ENCODE measurements around the gene DCTN4.

GRCh38 chr5:150771034-150771795, 12.4 kb upstream of the DCTN4 start:
- TF ChIP-seq, protein P1, sequence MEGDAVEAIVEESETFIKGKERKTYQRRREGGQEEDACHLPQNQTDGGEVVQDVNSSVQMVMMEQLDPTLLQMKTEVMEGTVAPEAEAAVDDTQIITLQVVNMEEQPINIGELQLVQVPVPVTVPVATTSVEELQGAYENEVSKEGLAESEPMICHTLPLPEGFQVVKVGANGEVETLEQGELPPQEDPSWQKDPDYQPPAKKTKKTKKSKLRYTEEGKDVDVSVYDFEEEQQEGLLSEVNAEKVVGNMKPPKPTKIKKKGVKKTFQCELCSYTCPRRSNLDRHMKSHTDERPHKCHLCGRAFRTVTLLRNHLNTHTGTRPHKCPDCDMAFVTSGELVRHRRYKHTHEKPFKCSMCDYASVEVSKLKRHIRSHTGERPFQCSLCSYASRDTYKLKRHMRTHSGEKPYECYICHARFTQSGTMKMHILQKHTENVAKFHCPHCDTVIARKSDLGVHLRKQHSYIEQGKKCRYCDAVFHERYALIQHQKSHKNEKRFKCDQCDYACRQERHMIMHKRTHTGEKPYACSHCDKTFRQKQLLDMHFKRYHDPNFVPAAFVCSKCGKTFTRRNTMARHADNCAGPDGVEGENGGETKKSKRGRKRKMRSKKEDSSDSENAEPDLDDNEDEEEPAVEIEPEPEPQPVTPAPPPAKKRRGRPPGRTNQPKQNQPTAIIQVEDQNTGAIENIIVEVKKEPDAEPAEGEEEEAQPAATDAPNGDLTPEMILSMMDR (IDR thresholded peaks at IDR 0.05), result no peak
- TF ChIP-seq MAZ (IDR thresholded peaks at IDR 0.05; ENCODE audit: borderline replicate concordance, low read depth, low read length) (no peak), RCOR1 (IDR thresholded peaks at IDR 0.05; ENCODE audit: low read depth, low read length) (no peak), REST (IDR thresholded peaks at IDR 0.05) (no peak), ELK1 (IDR thresholded peaks at IDR 0.05; ENCODE audit: low read depth, low read length) (no peak), CBX8 (IDR thresholded peaks at IDR 0.05) (no peak), CBX2 (IDR thresholded peaks at IDR 0.05; ENCODE audit: borderline replicate concordance, low read depth) (no peak), POLR2A (IDR thresholded peaks at IDR 0.05; ENCODE audit: low read length) (no peak), MAFK (IDR thresholded peaks at IDR 0.05; ENCODE audit: partially characterized antibody) (no peak), TP53 (CRISPR knock-in tag; IDR thresholded peaks at IDR 0.05) (no peak), JUNB (IDR thresholded peaks at IDR 0.05) (no peak), ZSCAN20 (CRISPR knock-in tag; IDR thresholded peaks at IDR 0.05) (no peak), HDAC2 (IDR thresholded peaks at IDR 0.05) (no peak)
- TF ChIP-seq, protein P2, sequence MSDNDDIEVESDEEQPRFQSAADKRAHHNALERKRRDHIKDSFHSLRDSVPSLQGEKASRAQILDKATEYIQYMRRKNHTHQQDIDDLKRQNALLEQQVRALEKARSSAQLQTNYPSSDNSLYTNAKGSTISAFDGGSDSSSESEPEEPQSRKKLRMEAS (IDR thresholded peaks at IDR 0.05), result no peak
